Osteoblast (primary cell): ENCODE measurements around the gene MRPL30. TPM values are rescaled to one million over a fixed set of nuclear protein-coding genes. Genes with fewer than 3 reads are reported as not detected.
"Not testable (repeated sequence)": the region's sequence is repeated elsewhere in the genome, so short reads cannot be mapped to it uniquely, and the experiment has no call there.

ENCODE experiments used
- DNase-seq: peaks from one replicate; pipeline ENCODE4 v3.0.0; 2011; ENCODE audit warnings: low spot score, mixed read lengths; ENCODE audit not compliant: insufficient read length; ENCODE audit errors: missing footprints
- H2AFZ ChIP-seq: 2 replicates; pipeline ENCODE4 v1.6.0; 2011; ENCODE audit warnings: mild to moderate bottlenecking, low read length
- H3K27ac ChIP-seq: 2 replicates; pipeline ENCODE4 v1.5.1; 2011; ENCODE audit warnings: mild to moderate bottlenecking, low read depth, low read length, moderate library complexity
- H3K27me3 ChIP-seq: 2 replicates; pipeline ENCODE4 v1.6.0; 2012; ENCODE audit warnings: mild to moderate bottlenecking, control low read depth, inconsistent platforms, low read length, moderate library complexity; ENCODE audit not compliant: insufficient read depth
- H3K36me3 ChIP-seq: 2 replicates; pipeline ENCODE4 v1.5.1; 2011; ENCODE audit warnings: mild to moderate bottlenecking, low read length, control low read depth, moderate library complexity; ENCODE audit not compliant: insufficient read depth
- H3K4me1 ChIP-seq: 2 replicates; pipeline ENCODE4 v1.5.1; 2011; ENCODE audit warnings: mild to moderate bottlenecking, low read length, control low read depth, moderate library complexity; ENCODE audit not compliant: insufficient read depth
- H3K4me2 ChIP-seq: 2 replicates; pipeline ENCODE4 v1.6.0; 2011; ENCODE audit warnings: mild to moderate bottlenecking, low read length; ENCODE audit not compliant: insufficient read depth
- H3K4me3 ChIP-seq: fragments of 200-600 bp; sonication (generic); 3 replicates; pipeline ENCODE4 v1.5.1; 2012; ENCODE audit warnings: mild to moderate bottlenecking, low read length, inconsistent platforms; ENCODE audit not compliant: insufficient read depth
- H3K79me2 ChIP-seq: 2 replicates; pipeline ENCODE4 v1.6.0; 2012; ENCODE audit warnings: mild to moderate bottlenecking, low read length, control low read depth, inconsistent platforms; ENCODE audit not compliant: insufficient read depth
- H3K9me3 ChIP-seq: 2 replicates; pipeline ENCODE4 v1.5.1; 2011; ENCODE audit warnings: low read depth, low read length, control low read depth
- H4K20me1 ChIP-seq: 2 replicates; pipeline ENCODE4 v1.6.0; 2012; ENCODE audit warnings: mild to moderate bottlenecking, low read length, control low read depth; ENCODE audit not compliant: insufficient read depth
- CTCF ChIP-seq: IDR thresholded peaks from 2 replicates; pipeline ENCODE4 v1.5.1; 2011; ENCODE audit warnings: mild to moderate bottlenecking, low read depth, low read length, moderate library complexity; ENCODE audit errors: extremely low read depth
- total RNA-seq: library from RNA; depleted of rRNA; stranded (reverse); fragments of >200 nt; gene quantifications from 2 replicates; pipeline ENCODE4 v1.2.3, GENCODE V29; 2012

MRPL30 gene
- total RNA-seq: 41.6 and 44.2 TPM in 2 replicates

DNA sequence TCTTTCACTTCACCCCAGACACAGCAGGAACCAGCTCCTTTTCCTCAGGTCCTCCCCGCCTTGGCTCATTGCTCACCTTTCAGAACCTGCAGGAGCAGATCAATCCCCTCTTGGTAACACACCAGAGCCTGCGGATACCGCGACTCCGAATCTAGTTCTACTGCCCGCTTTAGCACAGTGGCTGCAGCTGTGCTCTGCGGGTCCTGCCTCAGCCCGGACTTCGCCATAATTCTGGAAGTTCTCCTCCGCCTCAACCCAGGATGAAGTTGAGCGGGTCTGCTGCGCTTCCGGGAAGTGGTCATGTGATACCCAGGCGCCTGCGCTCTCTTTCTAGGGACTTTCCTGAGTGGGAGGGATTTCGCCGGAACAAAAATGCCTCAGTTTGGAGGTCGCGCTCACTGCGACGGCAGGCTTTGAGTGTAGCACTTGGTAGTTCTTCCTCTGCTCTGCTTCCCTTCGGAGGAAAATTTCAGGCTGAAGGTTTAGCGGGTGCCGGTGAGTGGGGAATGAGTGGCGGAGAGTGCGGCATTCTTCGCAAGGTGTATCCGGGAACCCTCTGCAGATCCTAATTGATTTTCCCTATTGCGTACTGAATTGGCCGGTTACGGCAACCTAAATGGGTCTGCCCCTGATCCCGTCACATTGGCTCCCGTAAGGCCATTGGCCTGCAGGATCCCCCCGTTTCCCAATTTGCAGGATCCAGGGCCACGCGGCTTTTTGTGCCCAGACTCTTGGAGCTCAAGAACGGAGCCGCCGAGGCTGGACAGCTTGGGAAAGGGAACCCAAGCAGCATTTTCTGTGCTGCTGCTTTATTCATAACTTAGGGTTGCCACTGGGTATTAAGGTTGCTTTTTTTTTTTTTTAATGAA is at the start of gene MRPL30, which contains the start of gene MITD1:
MRPL30 (plus strand) TSS at position 430 of the 869 bp plus-strand sequence. CDS start 5,020 bp downstream, outside the sequence.
MITD1 (minus strand) TSS at position 304 of the 869 bp plus-strand sequence; CDS start at position 227, 77 bp downstream.
- Histone ChIP-seq H2AFZ (peak within 1 kb of the TSS; percentile 89), H3K27me3 (no peaks in the 10 kb centered on the region), H3K79me2 (peaks cover 88% of the 10 kb centered on the region), H4K20me1 (peaks cover 4% of the 10 kb centered on the region), H3K27ac (peak within 1 kb of the TSS; percentile 84), H3K4me3 (peak within 1 kb of the TSS; percentile 85), H3K36me3 (no peaks in the 10 kb centered on the region), H3K4me1 (peaks cover 11% of the 10 kb centered on the region), H3K9me3 (no peaks in the 10 kb centered on the region), H3K4me2 (peak within 1 kb of the TSS; percentile 81)
- peak; percentile 92 for DNase-seq
- TF ChIP-seq CTCF: no peak

GRCh38 chr2:99135044-99135556 is 45.9 kb upstream of the MRPL30 start:
- H3K36me3 ChIP-seq, H4K20me1 ChIP-seq, H3K4me2 ChIP-seq, H3K4me3 ChIP-seq, DNase-seq, H3K9me3 ChIP-seq, H3K4me1 ChIP-seq, H3K79me2 ChIP-seq, H2AFZ ChIP-seq, H3K27ac ChIP-seq: not testable (repeated sequence)
- peaks cover 11% of the 10 kb centered on the region for H3K27me3 ChIP-seq

GRCh38 chr2:99139003-99139402 is 42.0 kb upstream of the MRPL30 start:
- Histone ChIP-seq H3K4me1 (peaks cover 10% of the 10 kb centered on the region), H3K4me2 (no peak overlapping the region), H2AFZ (no peak overlapping the region), H3K27me3 (peaks cover 14% of the 10 kb centered on the region), H4K20me1 (no peaks in the 10 kb centered on the region), H3K9me3 (no peaks in the 10 kb centered on the region), H3K4me3 (no peak overlapping the region), H3K79me2 (no peaks in the 10 kb centered on the region), H3K36me3 (no peaks in the 10 kb centered on the region), H3K27ac (no peak overlapping the region)
- TF ChIP-seq CTCF: no peak
- no peak for DNase-seq

DNA sequence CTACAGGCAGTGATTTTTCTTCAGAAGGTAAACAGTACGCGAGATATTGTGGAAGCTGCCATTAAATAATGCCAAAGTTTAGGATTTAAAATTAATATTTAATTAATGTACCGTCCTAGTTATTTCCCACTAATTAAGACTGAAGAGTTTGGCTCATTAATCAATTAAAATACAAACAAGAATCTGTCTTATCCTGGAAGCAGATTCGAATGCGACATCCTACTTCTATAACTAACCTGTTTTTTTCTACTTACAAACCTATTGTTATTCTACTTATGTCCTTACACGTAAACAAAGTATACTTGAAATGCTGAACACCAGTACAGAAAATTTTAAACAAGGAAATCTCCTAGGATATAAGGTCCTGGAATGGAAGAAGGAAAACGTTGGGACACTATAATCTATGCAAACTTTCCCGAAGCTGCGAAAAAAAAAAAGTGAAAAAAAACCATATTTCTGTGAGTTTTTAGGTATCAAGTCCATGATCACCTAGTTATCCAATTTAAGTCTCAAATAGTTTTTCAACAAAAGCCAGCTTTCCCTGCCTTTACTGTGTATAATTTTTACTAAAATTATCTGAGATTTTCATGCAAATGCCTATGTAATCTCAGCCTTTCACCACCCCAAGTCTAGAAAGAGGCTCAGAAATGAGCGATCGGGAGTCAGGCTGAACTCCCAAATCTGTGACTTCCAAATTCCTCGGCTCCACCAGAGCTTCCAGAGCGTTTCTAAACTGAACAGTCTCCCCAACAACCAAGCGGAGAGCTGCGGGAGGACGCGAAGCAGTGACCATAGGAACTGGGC is 40.7 kb upstream of the MRPL30 start:
- Histone ChIP-seq H2AFZ (peak overlapping the region; percentile 88), H3K36me3 (no peaks in the 10 kb centered on the region), H3K4me1 (peaks cover 10% of the 10 kb centered on the region), H3K27me3 (peaks cover 14% of the 10 kb centered on the region), H3K9me3 (no peaks in the 10 kb centered on the region), H3K79me2 (no peaks in the 10 kb centered on the region), H3K27ac (no peak overlapping the region), H4K20me1 (no peaks in the 10 kb centered on the region), H3K4me2 (peak overlapping the region; percentile 98), H3K4me3 (peak overlapping the region; percentile 89)
- DNase-seq: peak; percentile 86
- TF ChIP-seq CTCF: no peak
